Mesothelial cell of epicardium (in vitro differentiated cells): ENCODE data around the gene TRIO. TPM values are rescaled to one million over a fixed set of nuclear protein-coding genes. Genes with fewer than 3 reads are reported as not detected.

Source experiments
- DNase-seq, 2 experiments: peaks; one replicate each; pipeline ENCODE4 v3.0.0; 2021; ENCODE audit warnings: low spot score in 2 of 2; ENCODE audit not compliant: unreplicated experiment in 2 of 2
- H3K27ac Mint-ChIP-seq: 2 replicates; pipeline ENCODE4 v1.8.0; 2021; ENCODE audit warnings: mixed read lengths
- H3K27me3 Mint-ChIP-seq: 2 replicates; pipeline ENCODE4 v1.8.0; 2021; ENCODE audit warnings: low read depth, mixed read lengths
- H3K36me3 Mint-ChIP-seq: 2 replicates; pipeline ENCODE4 v1.8.0; 2021; ENCODE audit warnings: mixed read lengths
- H3K4me1 Mint-ChIP-seq: 2 replicates; pipeline ENCODE4 v1.8.0; 2021; ENCODE audit warnings: mixed read lengths
- H3K4me3 Mint-ChIP-seq: 2 replicates; pipeline ENCODE4 v1.8.0; 2021; ENCODE audit warnings: mild to moderate bottlenecking, moderate library complexity, mixed read lengths
- H3K9me3 Mint-ChIP-seq: 2 replicates; pipeline ENCODE4 v1.8.0; 2021; ENCODE audit warnings: mixed read lengths
- total RNA-seq: library from RNA; stranded (reverse); gene quantifications from 3 replicates; pipeline ENCODE4 v1.2.1, GENCODE V29; 2021
- TF ChIP-seq, protein P1 (sequence below): fragments of 200-600 bp; sonication (generic); IDR thresholded peaks from one replicate; pipeline ENCODE4 v1.5.0; 2021; ENCODE audit warnings: antibody characterized with exemption; ENCODE audit not compliant: unreplicated experiment

Gene TRIO
- total RNA-seq, 1 donor from 2014 or later, result 209 TPM

DNA sequence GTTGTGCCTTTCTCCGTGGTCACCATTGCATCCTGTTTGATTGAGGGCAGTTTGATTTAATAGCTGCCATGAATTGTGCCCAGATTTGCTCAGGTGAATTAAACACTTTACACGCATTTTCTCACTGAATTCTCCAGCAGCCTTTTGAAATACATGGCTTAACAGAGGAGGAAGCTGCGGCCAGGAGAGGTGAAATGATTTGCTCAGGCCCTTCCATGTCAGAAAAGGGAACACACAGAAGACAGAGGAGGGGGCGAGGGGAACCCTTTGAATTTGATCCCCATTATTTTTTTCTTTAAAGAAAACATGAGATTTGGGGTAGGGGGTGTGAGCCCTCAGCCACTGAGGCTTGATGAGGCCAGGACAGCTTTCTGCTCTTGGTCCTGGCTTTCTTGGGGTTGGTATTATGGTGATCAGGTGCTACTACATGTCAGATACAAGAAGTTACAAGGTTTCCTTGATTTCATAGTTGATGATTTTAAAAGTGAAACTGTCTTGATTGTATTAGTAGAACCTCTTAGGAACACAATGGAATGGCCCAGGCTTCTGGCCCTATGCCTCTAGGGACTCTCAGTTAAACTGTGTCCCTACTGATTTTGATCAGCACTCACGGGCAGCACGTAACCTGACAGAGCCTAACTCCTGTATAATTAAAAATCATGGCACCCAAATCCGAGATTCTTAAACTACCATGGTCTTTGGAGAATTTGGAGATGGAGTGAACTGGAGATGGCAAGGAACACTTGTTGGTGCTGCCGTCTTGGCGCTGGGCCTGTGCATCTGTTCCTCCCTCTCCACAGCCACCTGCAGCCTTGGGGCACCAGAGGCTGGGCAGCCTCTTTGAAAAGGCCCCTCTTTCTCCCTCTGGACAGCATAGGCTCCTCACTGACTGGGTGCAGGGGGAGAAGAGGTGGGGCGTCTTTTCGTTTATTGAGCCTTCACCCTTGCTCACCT lies 107.9 kb downstream of the TRIO start:
- Mint-ChIP-seq H3K27me3 (no peaks in the 10 kb centered on the region), H3K9me3 (peaks cover 8% of the 10 kb centered on the region), H3K27ac (peak overlapping the region; percentile 84), H3K4me1 (peaks cover 28% of the 10 kb centered on the region), H3K36me3 (peaks cover 5% of the 10 kb centered on the region), H3K4me3 (no peak overlapping the region)
- DNase-seq, result no peak
- TF ChIP-seq, protein P1, sequence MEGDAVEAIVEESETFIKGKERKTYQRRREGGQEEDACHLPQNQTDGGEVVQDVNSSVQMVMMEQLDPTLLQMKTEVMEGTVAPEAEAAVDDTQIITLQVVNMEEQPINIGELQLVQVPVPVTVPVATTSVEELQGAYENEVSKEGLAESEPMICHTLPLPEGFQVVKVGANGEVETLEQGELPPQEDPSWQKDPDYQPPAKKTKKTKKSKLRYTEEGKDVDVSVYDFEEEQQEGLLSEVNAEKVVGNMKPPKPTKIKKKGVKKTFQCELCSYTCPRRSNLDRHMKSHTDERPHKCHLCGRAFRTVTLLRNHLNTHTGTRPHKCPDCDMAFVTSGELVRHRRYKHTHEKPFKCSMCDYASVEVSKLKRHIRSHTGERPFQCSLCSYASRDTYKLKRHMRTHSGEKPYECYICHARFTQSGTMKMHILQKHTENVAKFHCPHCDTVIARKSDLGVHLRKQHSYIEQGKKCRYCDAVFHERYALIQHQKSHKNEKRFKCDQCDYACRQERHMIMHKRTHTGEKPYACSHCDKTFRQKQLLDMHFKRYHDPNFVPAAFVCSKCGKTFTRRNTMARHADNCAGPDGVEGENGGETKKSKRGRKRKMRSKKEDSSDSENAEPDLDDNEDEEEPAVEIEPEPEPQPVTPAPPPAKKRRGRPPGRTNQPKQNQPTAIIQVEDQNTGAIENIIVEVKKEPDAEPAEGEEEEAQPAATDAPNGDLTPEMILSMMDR, result no peak

DNA sequence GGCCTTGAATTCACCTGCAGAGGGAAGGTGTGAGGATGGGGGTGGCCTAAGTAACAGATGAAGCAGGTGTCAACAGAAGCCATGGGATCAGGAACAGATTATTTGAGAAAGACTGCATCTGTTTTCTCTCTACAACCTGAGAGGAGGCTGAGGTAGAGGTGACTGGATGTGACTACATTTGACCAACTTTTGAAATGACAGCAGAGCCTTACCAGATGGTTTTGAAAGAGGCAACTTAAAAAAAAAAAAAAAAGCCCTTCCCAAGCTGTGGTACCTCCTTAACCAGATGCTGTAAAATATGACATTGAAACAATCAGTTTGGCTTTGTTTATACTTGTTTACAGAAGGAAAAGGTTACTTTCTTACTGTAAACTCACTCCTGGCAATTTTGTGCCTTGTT lies 108.6 kb downstream of the TRIO start:
- no peak overlapping the region for H3K4me3 Mint-ChIP-seq
- no peak overlapping the region for H3K27ac Mint-ChIP-seq
- DNase-seq, result no peak
- no peaks in the 10 kb centered on the region for H3K27me3 Mint-ChIP-seq
- H3K9me3 Mint-ChIP-seq, result peaks cover 9% of the 10 kb centered on the region
- TF ChIP-seq, protein P1, result no peak
- peaks cover 7% of the 10 kb centered on the region for H3K36me3 Mint-ChIP-seq
- peaks cover 22% of the 10 kb centered on the region for H3K4me1 Mint-ChIP-seq

- Mint-ChIP-seq H3K27ac (no peak overlapping the region), H3K36me3 (peaks cover 7% of the 10 kb centered on the region), H3K27me3 (no peaks in the 10 kb centered on the region), H3K4me1 (peaks cover 22% of the 10 kb centered on the region), H3K4me3 (no peak overlapping the region), H3K9me3 (peaks cover 9% of the 10 kb centered on the region)
- DNase-seq, result no peak
- TF ChIP-seq, protein P1, result no peak
Measured at GRCh38 chr5:14252793-14253192, 109.7 kb downstream of the TRIO start.

GRCh38 chr5:14254686-14255085 lies 111.5 kb downstream of the TRIO start:
- TF ChIP-seq, protein P1, result no peak
- peaks cover 19% of the 10 kb centered on the region for H3K4me1 Mint-ChIP-seq
- no peak overlapping the region for H3K27ac Mint-ChIP-seq
- no peak for DNase-seq
- peaks cover 9% of the 10 kb centered on the region for H3K9me3 Mint-ChIP-seq
- no peak overlapping the region for H3K4me3 Mint-ChIP-seq
- no peaks in the 10 kb centered on the region for H3K27me3 Mint-ChIP-seq
- peaks cover 7% of the 10 kb centered on the region for H3K36me3 Mint-ChIP-seq

DNA sequence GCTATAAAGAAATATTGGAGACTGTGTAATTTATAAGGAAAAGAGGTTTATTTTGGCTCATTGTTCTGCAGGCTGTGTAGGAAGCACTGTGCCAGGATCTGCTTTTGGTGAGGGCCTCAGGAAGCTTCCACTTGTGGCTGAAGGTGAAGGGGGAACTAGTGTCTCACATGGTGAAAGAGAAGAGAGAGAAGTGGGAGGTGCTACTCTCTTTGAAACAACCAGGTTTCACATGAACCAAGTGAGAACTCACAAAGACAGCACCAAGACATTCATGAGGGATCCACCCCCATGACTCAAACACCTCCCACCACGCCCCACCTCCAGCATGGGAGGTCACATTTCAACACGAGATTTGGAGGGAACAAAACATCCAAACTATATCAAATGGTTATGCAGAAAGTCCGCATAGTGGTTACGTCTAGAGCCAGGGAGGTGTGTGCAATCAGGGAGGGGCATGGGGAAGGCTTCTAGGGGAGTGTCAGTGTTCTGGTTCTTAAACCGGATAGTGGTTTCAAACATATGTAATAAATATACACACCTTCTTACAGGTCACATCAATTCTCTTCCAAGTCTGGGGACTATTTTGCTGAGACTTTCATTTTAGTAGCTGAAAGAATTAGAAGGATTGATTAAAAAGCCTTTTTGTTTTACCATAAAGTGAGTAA lies 113.0 kb downstream of the TRIO start:
- TF ChIP-seq, protein P1, result no peak
- peaks cover 7% of the 10 kb centered on the region for H3K36me3 Mint-ChIP-seq
- H3K4me3 Mint-ChIP-seq, result no peak overlapping the region
- no peak overlapping the region for H3K27ac Mint-ChIP-seq
- peaks cover 12% of the 10 kb centered on the region for H3K4me1 Mint-ChIP-seq
- H3K27me3 Mint-ChIP-seq, result no peaks in the 10 kb centered on the region
- no peak for DNase-seq
- peaks cover 9% of the 10 kb centered on the region for H3K9me3 Mint-ChIP-seq
